Kidney (tissue), 14 donors: ENCODE data around the gene DDX54. TPM values are rescaled to one million over a fixed set of nuclear protein-coding genes. Genes with fewer than 3 reads are reported as not detected.

Experiments used
- DNase-seq, 5 donors: peaks; one replicate each; pipeline ENCODE4 v3.0.0-alpha.2; 2013 to 2020
- FAIRE-seq: peaks from 2 replicates; lab custom pipeline; 2012; peaks lifted over from hg19 to GRCh38; lab: Jason Lieb, UNC
- H3K27ac ChIP-seq, 2 donors: one replicate each; pipeline ENCODE4 v1.7.0; 2013; ENCODE audit warnings: low read depth in 2 of 2, low read length in 2 of 2, inconsistent platforms in 1 of 2
- H3K27me3 ChIP-seq: one replicate; pipeline ENCODE4 v1.7.1; 2013; ENCODE audit warnings: low read length, inconsistent platforms; ENCODE audit not compliant: control insufficient read depth, insufficient read depth
- H3K36me3 ChIP-seq, 3 donors: one replicate each; pipeline versions ENCODE4 v1.7.0 to v1.7.1; 2013; ENCODE audit warnings: low read length in 3 of 3, control low read depth in 1 of 3, inconsistent platforms in 1 of 3; ENCODE audit not compliant: insufficient read depth in 3 of 3, control insufficient read depth in 2 of 3
- H3K4me1 ChIP-seq, 3 donors: one replicate each; pipeline versions ENCODE4 v1.7.0 to v1.7.1; 2013; ENCODE audit warnings: low read length in 3 of 3, inconsistent platforms in 1 of 3, low read depth in 1 of 3; ENCODE audit not compliant: control insufficient read depth in 2 of 3, insufficient read depth in 2 of 3
- H3K4me3 ChIP-seq, 3 donors: one replicate each; pipeline versions ENCODE4 v1.7.0 to v1.8.1; 2013; ENCODE audit warnings: low read length in 3 of 3, control low read depth in 1 of 3, inconsistent platforms in 1 of 3
- H3K9ac ChIP-seq, 3 donors: one replicate each; pipeline versions ENCODE4 v1.7.0 to v1.7.1; 2013; ENCODE audit warnings: low read length in 3 of 3, control low read depth in 1 of 3, inconsistent platforms in 1 of 3
- H3K9me3 ChIP-seq, 3 donors: one replicate each; pipeline versions ENCODE4 v1.7.0 to v1.7.1; 2013; ENCODE audit warnings: low read length in 3 of 3, control low read depth in 1 of 3, inconsistent platforms in 1 of 3; ENCODE audit not compliant: control insufficient read depth in 2 of 3, insufficient read depth in 1 of 3
- intact Hi-C: fragments of 100-400 bp; cut with DNase I; formaldehyde crosslinking; loops from one replicate; pipeline ENCODE4 v1.11.1; 2022
- polyA plus RNA-seq: library from polyadenylated mRNA; stranded (reverse); fragments of 350-450 nt; fragmentation: Illumina TruSeq; extraction: RNeasy Lipid Tissue Mini Kit (QIAGEN cat#74804); gene quantifications from one replicate; pipeline ENCODE4 v1.2.3, GENCODE V29; 2014; ENCODE audit warnings: low read depth, low replicate concordance; ENCODE audit not compliant: insufficient read depth
- total RNA-seq: library from RNA; stranded (reverse); fragmentation: NEBNext Ultra II Directional; extraction: Animal tissue kit (Norgen Biotek cat#: 25700); gene quantifications from one replicate; pipeline ENCODE4 v1.2.1, GENCODE V29; 2021
- TF ChIP-seq, protein P1 (sequence below): IDR thresholded peaks from 3 replicates; pipeline ENCODE4 v1.5.1; 2012; ENCODE audit warnings: mild to moderate bottlenecking, moderate library complexity, borderline replicate concordance; ENCODE audit not compliant: insufficient read depth; ENCODE audit errors: extremely low read depth
- donor health status: control.
- donor health status: control.
- donor health status: control.
- donor health status: control.
- donor health status: control.
- donor health status: DM: yes; HTN: yes; CAD: no.
- donor health status: Normal renal cell carcinoma (clear cell type).

The DDX54 gene
- total and polyA plus RNA-seq, 2 donors from 2014 or later: 55.4 to 62.0 TPM

- intact Hi-C loops: no loop called here
- Histone ChIP-seq H3K9me3 (no peaks in the 10 kb centered on the region), H3K36me3 (no peaks in the 10 kb centered on the region), H3K4me3 (no peak overlapping the region), H3K9ac (no peak overlapping the region), H3K27me3 (no peaks in the 10 kb centered on the region), H3K4me1 (no peaks in the 10 kb centered on the region), H3K27ac (no peak overlapping the region)
- DNase-seq (peak in 1 of 5 donors; percentile 56), FAIRE-seq (no peak)
- TF ChIP-seq, protein P1, sequence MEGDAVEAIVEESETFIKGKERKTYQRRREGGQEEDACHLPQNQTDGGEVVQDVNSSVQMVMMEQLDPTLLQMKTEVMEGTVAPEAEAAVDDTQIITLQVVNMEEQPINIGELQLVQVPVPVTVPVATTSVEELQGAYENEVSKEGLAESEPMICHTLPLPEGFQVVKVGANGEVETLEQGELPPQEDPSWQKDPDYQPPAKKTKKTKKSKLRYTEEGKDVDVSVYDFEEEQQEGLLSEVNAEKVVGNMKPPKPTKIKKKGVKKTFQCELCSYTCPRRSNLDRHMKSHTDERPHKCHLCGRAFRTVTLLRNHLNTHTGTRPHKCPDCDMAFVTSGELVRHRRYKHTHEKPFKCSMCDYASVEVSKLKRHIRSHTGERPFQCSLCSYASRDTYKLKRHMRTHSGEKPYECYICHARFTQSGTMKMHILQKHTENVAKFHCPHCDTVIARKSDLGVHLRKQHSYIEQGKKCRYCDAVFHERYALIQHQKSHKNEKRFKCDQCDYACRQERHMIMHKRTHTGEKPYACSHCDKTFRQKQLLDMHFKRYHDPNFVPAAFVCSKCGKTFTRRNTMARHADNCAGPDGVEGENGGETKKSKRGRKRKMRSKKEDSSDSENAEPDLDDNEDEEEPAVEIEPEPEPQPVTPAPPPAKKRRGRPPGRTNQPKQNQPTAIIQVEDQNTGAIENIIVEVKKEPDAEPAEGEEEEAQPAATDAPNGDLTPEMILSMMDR: no peak
Measured at GRCh38 chr12:113115455-113116126, 69.7 kb downstream of the DDX54 start.

- Histone ChIP-seq H3K4me1 (no peaks in the 10 kb centered on the region), H3K4me3 (no peak overlapping the region), H3K9ac (no peak overlapping the region), H3K27ac (no peak overlapping the region), H3K36me3 (no peaks in the 10 kb centered on the region), H3K27me3 (no peaks in the 10 kb centered on the region), H3K9me3 (no peaks in the 10 kb centered on the region)
- intact Hi-C loops: no loop called here
- DNase-seq (peak in 1 of 5 donors; percentile 59), FAIRE-seq (no peak)
- TF ChIP-seq, protein P1: no peak
Measured at GRCh38 chr12:113114447-113115178, 70.7 kb downstream of the DDX54 start.

DNA sequence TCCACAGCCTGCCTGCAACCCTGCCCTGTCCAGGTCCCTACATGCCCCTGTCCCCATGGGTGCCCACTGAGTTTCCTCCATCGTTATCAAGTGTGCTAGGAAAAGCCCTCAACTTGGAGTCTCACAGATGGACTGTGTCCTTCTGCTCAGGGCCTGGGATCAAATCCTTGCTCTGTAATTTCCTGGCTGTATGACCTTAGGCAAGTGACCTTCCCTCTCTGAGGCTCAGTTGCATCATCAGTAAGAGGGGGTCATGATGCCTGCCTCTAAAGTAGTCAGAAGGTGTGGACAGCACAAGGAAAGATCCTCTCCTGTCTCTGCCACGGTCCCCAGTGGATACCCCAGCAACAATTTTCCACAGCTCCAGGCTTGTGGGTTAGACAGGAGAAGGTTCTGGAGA, 71.9 kb downstream of the DDX54 start:
- Histone ChIP-seq H3K27ac (no peak overlapping the region), H3K9ac (no peak overlapping the region), H3K27me3 (no peaks in the 10 kb centered on the region), H3K4me1 (no peaks in the 10 kb centered on the region), H3K9me3 (no peaks in the 10 kb centered on the region), H3K4me3 (no peak overlapping the region), H3K36me3 (no peaks in the 10 kb centered on the region)
- TF ChIP-seq, protein P1: no peak
- DNase-seq (no peak), FAIRE-seq (no peak)
- intact Hi-C loops: no loop called here
